ENCODE measurements around the gene RET. TPM values are rescaled to one million over a fixed set of nuclear protein-coding genes. Genes with fewer than 3 reads are reported as not detected.

Gene RET
- total RNA-seq, 3 donors from 2014 or later, result 0.66 to 1.8 (median 0.96) TPM

DNA sequence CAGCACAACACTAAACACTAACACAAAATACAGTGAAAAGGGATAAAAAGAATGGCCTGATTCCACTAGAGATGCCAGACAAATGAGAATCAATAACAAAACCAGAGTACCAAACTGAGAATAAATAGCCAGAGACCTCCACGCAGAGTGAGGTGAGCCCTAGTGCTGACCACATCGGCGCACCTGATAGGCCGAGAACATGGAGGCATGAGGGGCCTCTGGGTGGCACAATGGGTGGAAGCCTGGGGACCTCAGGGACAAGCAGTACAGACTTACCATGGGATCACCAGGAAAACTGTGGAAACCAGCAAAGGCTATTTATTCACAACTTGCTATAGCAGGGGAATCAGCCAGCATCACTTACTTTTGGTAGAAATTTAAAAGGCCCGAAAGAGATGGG lies 59.6 kb downstream of the RET start:
- Histone ChIP-seq H3K4me3 (no peak overlapping the region), H3K27ac (no peak overlapping the region), H3K36me3 (no peaks in the 10 kb centered on the region), H3K4me1 (no peaks in the 10 kb centered on the region), H3K27me3 (no peaks in the 10 kb centered on the region), H3K9me3 (no peaks in the 10 kb centered on the region)
- DNase-seq (ENCODE audit: low spot score in 2 of 2), result no peak
- TF ChIP-seq POLR2AphosphoS5 (IDR thresholded peaks at IDR 0.05) (no peak), POLR2A (IDR thresholded peaks at IDR 0.05) (no peak)
- TF ChIP-seq, protein P1, sequence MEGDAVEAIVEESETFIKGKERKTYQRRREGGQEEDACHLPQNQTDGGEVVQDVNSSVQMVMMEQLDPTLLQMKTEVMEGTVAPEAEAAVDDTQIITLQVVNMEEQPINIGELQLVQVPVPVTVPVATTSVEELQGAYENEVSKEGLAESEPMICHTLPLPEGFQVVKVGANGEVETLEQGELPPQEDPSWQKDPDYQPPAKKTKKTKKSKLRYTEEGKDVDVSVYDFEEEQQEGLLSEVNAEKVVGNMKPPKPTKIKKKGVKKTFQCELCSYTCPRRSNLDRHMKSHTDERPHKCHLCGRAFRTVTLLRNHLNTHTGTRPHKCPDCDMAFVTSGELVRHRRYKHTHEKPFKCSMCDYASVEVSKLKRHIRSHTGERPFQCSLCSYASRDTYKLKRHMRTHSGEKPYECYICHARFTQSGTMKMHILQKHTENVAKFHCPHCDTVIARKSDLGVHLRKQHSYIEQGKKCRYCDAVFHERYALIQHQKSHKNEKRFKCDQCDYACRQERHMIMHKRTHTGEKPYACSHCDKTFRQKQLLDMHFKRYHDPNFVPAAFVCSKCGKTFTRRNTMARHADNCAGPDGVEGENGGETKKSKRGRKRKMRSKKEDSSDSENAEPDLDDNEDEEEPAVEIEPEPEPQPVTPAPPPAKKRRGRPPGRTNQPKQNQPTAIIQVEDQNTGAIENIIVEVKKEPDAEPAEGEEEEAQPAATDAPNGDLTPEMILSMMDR (IDR thresholded peaks at IDR 0.05), result no peak
- intact Hi-C loops (cut with DNase I; ENCODE audit: low total_unique reads), result no loop called here

DNA sequence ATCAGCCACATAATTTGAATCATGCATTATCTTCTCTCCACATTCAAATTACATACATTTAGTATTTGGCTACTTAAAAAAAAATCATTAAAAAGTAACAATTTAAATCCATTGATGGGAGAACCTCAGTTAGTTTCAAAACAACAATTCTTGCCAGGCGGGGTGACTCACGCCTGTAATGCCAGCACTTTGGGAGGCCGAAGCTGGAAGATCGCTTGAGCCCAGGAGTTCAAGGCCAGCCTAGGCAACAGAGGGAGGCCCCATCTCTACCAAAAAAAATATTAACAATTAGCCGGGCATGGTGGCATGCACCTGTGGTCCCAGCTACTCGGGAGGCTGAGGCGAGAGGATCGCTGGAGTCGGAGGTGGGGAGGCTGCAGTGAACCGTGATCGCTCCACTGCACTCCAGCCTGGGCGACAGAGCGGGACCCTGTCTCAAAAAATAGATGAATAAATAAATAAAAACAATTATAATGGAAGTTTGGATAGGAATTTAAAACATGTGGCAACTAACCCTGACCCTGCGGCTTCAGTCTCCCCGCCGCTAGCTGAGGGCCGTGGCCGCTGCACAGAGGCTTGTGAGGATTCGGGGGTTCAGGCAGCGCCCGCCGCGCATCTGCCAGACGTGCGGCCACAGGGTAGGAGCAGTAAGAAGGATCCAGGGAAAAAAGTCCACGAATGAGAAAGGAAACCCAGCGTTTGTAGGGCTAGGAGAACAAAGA lies 60.3 kb downstream of the RET start:
- Histone ChIP-seq H3K36me3 (no peaks in the 10 kb centered on the region), H3K27ac (peak overlapping the region; percentile 92 to 95), H3K4me1 (no peaks in the 10 kb centered on the region), H3K4me3 (peak overlapping the region; percentile 80 to 95 (median 90)), H3K27me3 (no peaks in the 10 kb centered on the region), H3K9me3 (no peaks in the 10 kb centered on the region)
- DNase-seq (ENCODE audit: low spot score in 2 of 2), result no peak
- intact Hi-C loops (cut with DNase I; ENCODE audit: low total_unique reads), result no loop called here
- TF ChIP-seq, protein P1 (IDR thresholded peaks at IDR 0.05), result no peak

DNA sequence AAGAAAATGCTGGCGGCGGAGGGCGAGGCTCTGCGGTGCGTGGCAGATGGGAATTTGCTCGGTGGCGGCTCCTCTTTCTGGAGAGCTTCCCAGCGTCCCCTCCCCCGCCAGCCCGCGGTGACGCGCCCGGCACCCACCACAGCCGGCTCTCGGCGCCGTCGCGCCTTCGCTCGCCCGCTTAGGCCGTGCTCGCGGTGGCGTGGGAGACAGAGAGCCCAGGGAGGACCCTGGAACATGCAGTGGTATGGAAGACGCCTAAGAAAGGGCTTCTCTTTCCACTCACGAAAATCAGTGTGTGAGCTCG lies 60.8 kb downstream of the RET start:
- Histone ChIP-seq H3K27ac (peak overlapping the region; percentile 92 to 95), H3K4me1 (no peaks in the 10 kb centered on the region), H3K36me3 (no peaks in the 10 kb centered on the region), H3K9me3 (no peaks in the 10 kb centered on the region), H3K27me3 (no peaks in the 10 kb centered on the region), H3K4me3 (peak overlapping the region; percentile 80 to 95 (median 90))
- intact Hi-C loops (cut with DNase I; ENCODE audit: low total_unique reads), result no loop called here
- DNase-seq (ENCODE audit: low spot score in 2 of 2), result no peak
- TF ChIP-seq, protein P1 (IDR thresholded peaks at IDR 0.05), result no peak
- TF ChIP-seq POLR2AphosphoS5 (IDR thresholded peaks at IDR 0.05) (no peak), POLR2A (IDR thresholded peaks at IDR 0.05) (no peak)

DNA sequence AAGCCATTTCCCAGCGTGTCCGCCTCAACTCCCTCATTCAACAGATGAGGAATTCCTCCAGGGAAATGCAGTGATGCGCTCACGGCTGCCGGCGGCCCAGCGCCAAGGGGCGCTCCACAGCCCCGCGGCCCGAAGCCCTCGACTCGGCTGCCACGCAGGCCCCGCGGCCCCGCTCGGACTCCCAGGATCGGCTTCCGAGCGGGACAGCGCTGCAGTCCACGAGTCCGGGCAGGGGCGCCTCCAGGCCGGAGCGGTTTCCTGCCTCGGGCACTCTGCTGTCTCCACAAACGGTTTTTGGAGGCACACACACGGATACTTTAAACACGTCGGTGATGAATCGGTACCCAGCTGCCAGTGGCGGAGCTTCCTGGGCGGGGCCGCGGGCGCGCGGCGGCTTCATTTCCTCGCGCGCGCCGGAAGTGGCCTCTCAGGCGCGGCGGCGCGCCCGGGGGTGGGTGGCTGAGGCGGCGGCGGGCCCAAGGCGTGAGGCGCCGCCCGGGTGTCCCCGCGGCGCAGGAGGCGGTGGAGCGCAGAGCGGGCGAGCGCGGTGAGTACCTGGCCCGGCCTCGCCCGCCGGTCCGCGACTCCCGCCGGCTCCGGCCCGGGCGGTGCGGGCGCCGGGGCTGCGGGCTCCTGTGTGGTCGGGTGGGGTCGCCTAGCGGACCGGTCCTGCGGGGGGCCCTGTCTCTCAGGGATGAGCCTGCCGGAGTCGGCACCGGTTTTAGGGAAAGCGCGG lies 61.3 kb downstream of the RET start, which contains the start of gene CSGALNACT2:
CSGALNACT2 (plus strand) TSS at position 425 of the 736 bp plus-strand sequence. CDS start 16,705 bp downstream, outside the sequence.
- peak within 1 kb of the TSS; percentile 80 to 95 (median 90) for H3K4me3 ChIP-seq
- peak; percentile 73 to 78 for DNase-seq (ENCODE audit: low spot score in 2 of 2)
- no peaks in the 10 kb centered on the region for H3K27me3 ChIP-seq
- no peaks in the 10 kb centered on the region for H3K36me3 ChIP-seq
- no peaks in the 10 kb centered on the region for H3K4me1 ChIP-seq
- peak within 1 kb of the TSS; percentile 92 to 95 for H3K27ac ChIP-seq
- TF ChIP-seq POLR2AphosphoS5 (IDR thresholded peaks at IDR 0.05) (peak; percentile 29 to 57 (median 35)), POLR2A (IDR thresholded peaks at IDR 0.05) (peak; percentile 12)
- TF ChIP-seq, protein P1 (IDR thresholded peaks at IDR 0.05), result no peak
- intact Hi-C loops (cut with DNase I; ENCODE audit: low total_unique reads), result no loop called here
- H3K9me3 ChIP-seq, result no peaks in the 10 kb centered on the region

DNA sequence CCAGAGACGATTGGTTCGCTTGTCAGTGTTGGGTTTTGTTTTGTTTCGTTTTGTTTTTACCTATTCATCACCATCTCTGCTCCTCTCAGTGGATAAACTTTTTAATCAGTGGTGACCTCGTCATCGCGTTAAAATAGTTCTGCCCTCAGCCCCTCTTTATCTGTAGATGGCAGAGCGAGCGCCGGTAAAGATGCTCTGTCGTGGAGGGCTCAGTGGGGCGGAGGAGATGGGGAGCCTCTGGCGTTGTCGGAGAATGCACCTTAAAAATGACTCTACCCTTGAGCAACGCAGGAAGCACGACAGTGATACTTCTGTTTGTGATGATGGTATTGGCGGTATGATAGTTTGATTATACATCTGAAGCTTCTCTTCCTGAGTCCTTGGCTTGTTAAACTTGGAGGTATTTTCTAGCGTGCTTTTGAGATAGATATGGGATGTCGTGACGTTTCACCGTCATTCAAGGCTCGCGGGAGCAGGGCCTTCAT lies 61.9 kb downstream of the RET start:
- no peaks in the 10 kb centered on the region for H3K9me3 ChIP-seq
- no peaks in the 10 kb centered on the region for H3K36me3 ChIP-seq
- TF ChIP-seq POLR2AphosphoS5 (IDR thresholded peaks at IDR 0.05), result peak in 1 of 3 donors; percentile 6
- TF ChIP-seq, protein P1 (IDR thresholded peaks at IDR 0.05), result no peak
- peak overlapping the region; percentile 92 to 95 for H3K27ac ChIP-seq
- H3K27me3 ChIP-seq, result no peaks in the 10 kb centered on the region
- intact Hi-C loops (cut with DNase I; ENCODE audit: low total_unique reads), result no loop called here
- no peaks in the 10 kb centered on the region for H3K4me1 ChIP-seq
- no peak for DNase-seq (ENCODE audit: low spot score in 2 of 2)
- peak overlapping the region; percentile 80 to 95 (median 90) for H3K4me3 ChIP-seq
